Nephron (organoid): ENCODE measurements around the gene RSRC1.

Experiments
- H3K27ac Mint-ChIP-seq, 3 experiments: 2 replicates each; pipeline ENCODE4 v1.8.0; 2020; ENCODE audit warnings: mixed read lengths in 3 of 3, mild to moderate bottlenecking in 2 of 3, moderate library complexity in 1 of 3
- H3K27me3 Mint-ChIP-seq: 2 replicates; pipeline ENCODE4 v1.8.0; 2021; ENCODE audit warnings: low read depth, mild to moderate bottlenecking, moderate library complexity, mixed read lengths
- H3K36me3 Mint-ChIP-seq: 2 replicates; pipeline ENCODE4 v1.8.0; 2020; ENCODE audit warnings: low read depth, mixed read lengths
- H3K4me1 Mint-ChIP-seq: 2 replicates; pipeline ENCODE4 v1.8.0; 2020; ENCODE audit warnings: mixed read lengths
- H3K4me3 Mint-ChIP-seq, 3 experiments: 2 replicates each; pipeline ENCODE4 v1.8.0; 2020; ENCODE audit warnings: mild to moderate bottlenecking in 3 of 3, mixed read lengths in 3 of 3, moderate library complexity in 2 of 3
- H3K9me3 Mint-ChIP-seq: 2 replicates; pipeline ENCODE4 v1.8.0; 2020; ENCODE audit warnings: mixed read lengths
- TF ChIP-seq, protein P1 (sequence below), 3 experiments: fragments of 200-600 bp; sonication (generic); IDR thresholded peaks; one replicate each; pipeline ENCODE4 v1.5.0; 2021; ENCODE audit warnings: antibody characterized with exemption in 3 of 3; ENCODE audit not compliant: unreplicated experiment in 3 of 3

Gene RSRC1

DNA sequence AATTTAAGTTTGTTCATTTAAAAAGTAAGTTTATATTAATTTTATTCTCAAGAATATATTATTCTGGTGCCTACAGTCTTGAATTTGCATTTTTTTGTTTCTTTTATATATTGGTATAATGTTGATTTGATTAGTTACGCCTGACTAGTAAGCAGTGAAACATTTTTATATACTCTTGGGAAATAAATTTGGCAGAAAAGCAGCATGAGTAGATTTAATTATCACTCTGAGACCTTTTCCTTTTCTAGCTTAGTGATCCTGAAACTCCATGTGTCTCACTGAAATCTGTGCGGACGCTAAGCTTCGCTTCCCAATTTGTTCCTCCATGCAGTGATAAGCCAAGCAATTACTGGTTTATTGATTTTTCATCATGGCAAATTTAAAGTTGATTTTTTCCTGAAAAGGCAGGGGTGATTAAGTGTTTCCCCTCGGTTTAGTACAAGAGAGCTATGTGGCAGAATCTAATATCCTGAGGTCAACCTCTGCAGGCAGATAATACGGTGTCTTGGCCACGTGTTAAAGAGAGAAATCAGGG, 373.9 kb downstream of the RSRC1 start:
- TF ChIP-seq, protein P1, sequence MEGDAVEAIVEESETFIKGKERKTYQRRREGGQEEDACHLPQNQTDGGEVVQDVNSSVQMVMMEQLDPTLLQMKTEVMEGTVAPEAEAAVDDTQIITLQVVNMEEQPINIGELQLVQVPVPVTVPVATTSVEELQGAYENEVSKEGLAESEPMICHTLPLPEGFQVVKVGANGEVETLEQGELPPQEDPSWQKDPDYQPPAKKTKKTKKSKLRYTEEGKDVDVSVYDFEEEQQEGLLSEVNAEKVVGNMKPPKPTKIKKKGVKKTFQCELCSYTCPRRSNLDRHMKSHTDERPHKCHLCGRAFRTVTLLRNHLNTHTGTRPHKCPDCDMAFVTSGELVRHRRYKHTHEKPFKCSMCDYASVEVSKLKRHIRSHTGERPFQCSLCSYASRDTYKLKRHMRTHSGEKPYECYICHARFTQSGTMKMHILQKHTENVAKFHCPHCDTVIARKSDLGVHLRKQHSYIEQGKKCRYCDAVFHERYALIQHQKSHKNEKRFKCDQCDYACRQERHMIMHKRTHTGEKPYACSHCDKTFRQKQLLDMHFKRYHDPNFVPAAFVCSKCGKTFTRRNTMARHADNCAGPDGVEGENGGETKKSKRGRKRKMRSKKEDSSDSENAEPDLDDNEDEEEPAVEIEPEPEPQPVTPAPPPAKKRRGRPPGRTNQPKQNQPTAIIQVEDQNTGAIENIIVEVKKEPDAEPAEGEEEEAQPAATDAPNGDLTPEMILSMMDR (IDR thresholded peaks at IDR 0.05; ENCODE audit: unreplicated experiment in 3 of 3), result no peak
- no peaks in the 10 kb centered on the region for H3K27me3 Mint-ChIP-seq
- H3K4me3 Mint-ChIP-seq, result no peak overlapping the region
- H3K9me3 Mint-ChIP-seq, result no peaks in the 10 kb centered on the region
- H3K27ac Mint-ChIP-seq, result no peak overlapping the region
- no peaks in the 10 kb centered on the region for H3K4me1 Mint-ChIP-seq
- H3K36me3 Mint-ChIP-seq, result no peaks in the 10 kb centered on the region

DNA sequence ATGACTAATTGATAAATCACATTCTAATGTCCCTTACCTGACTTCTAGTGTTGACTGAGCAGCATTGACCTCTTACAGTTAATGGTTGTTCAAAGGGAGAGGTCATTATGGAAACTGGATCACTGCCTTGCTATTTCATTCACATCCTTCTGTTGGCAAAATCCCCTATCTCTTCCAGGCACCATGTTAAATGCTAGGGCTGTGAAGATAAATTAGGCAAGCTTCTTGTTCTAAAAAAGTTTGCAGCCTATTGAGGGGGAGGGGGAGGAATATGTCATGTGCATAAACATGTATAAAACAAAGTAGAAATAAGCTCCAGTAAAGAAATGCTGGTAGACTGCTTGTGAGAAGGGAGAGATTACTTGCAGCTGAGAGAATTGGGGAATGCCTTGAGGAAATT, 376.3 kb downstream of the RSRC1 start:
- Mint-ChIP-seq H3K9me3 (peaks cover 2% of the 10 kb centered on the region), H3K27me3 (no peaks in the 10 kb centered on the region), H3K36me3 (peaks cover 4% of the 10 kb centered on the region), H3K4me3 (no peak overlapping the region), H3K27ac (no peak overlapping the region), H3K4me1 (no peaks in the 10 kb centered on the region)
- TF ChIP-seq, protein P1 (IDR thresholded peaks at IDR 0.05; ENCODE audit: unreplicated experiment in 3 of 3), result no peak

DNA sequence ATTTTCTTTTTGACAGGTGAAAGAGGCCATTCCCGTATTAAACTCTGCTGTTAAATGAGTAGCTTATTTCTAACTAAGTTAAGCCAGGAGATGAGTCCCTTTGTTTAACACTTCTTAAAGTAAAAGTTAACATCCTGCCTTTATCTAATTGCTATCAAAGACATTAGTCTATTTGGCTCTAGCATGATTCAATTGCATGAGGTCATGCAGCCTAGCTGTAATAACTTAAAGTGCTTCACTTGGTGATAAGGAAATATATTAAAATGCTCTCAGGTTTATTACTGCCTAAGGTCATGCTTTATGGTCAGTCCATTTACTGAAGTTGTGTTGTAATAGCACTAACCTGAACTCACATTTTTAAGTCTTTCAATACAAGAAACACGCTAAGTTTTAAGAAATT, 378.8 kb downstream of the RSRC1 start:
- Mint-ChIP-seq H3K9me3 (peaks cover 2% of the 10 kb centered on the region), H3K4me1 (peaks cover 10% of the 10 kb centered on the region), H3K36me3 (peaks cover 4% of the 10 kb centered on the region), H3K27me3 (no peaks in the 10 kb centered on the region), H3K27ac (no peak overlapping the region), H3K4me3 (no peak overlapping the region)
- TF ChIP-seq, protein P1 (IDR thresholded peaks at IDR 0.05; ENCODE audit: unreplicated experiment in 3 of 3), result no peak

DNA sequence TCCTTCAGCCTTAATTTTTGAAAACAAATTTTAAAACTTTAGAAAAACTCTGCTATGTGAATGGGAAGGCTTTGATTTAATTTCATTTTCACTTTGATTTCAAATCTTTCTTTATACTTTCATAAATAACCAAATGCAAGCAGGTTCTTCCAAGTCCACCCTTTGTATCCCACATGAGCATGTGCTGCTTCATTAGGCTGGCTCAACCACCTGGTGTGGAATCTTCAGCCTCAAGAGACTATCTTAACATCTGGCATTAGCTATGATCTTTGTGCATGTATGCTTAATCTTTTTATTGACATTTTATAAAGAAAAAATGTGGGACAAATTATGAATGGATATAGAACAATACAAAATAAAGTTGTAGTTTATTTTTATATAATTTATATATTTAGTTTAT, 379.3 kb downstream of the RSRC1 start:
- H3K27me3 Mint-ChIP-seq, result no peaks in the 10 kb centered on the region
- peaks cover 4% of the 10 kb centered on the region for H3K36me3 Mint-ChIP-seq
- no peak overlapping the region for H3K27ac Mint-ChIP-seq
- TF ChIP-seq, protein P1 (IDR thresholded peaks at IDR 0.05; ENCODE audit: unreplicated experiment in 3 of 3), result no peak
- peaks cover 2% of the 10 kb centered on the region for H3K9me3 Mint-ChIP-seq
- H3K4me1 Mint-ChIP-seq, result peaks cover 10% of the 10 kb centered on the region
- H3K4me3 Mint-ChIP-seq, result no peak overlapping the region

DNA sequence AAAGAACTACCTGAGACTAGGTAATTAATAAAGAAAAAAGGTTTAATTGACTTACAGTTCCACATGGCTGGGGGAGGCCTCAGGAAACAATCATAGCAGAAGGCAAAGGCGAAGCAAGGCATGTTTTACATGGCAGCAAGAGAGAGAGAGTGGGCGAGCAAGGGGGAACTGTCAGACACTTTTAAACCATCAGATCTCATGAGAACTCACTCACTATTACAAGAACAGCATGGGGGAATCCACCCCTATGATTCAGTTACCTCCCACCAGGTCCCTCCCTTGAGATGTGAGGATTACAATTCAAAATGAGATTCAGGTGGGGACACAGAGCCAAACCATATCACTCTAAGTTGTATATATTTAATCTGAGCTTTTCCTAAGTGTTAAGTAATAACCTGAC, 382.1 kb downstream of the RSRC1 start:
- TF ChIP-seq, protein P1 (IDR thresholded peaks at IDR 0.05; ENCODE audit: unreplicated experiment in 3 of 3), result no peak
- Mint-ChIP-seq H3K9me3 (peaks cover 6% of the 10 kb centered on the region), H3K27me3 (no peaks in the 10 kb centered on the region), H3K4me3 (no peak overlapping the region), H3K27ac (peak overlapping the region in 1 of 3 experiments; percentile 74), H3K36me3 (peaks cover 4% of the 10 kb centered on the region), H3K4me1 (peaks cover 10% of the 10 kb centered on the region)

DNA sequence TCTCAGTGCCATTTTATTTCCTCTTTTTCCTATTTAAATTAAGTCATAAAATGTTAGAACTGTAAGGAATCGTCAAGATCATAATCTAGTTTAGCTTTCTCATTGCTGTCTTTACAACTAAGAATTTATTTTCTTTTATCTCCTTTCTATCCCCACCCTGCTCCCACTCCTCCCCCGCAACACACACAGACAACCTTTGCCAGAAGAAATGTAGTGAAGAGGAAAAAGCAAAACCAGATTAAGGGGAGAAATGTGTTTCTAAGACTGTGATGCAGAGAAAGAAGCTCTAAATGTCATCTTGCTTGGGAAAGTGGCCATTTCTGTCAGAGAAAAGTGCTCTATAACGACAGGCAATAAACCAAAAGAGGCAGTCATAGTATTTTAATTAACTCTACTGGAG, 382.8 kb downstream of the RSRC1 start:
- Mint-ChIP-seq H3K4me3 (no peak overlapping the region), H3K9me3 (peaks cover 6% of the 10 kb centered on the region), H3K27me3 (no peaks in the 10 kb centered on the region), H3K27ac (peak overlapping the region; percentile 31 to 74 (median 71)), H3K4me1 (peaks cover 10% of the 10 kb centered on the region), H3K36me3 (peaks cover 5% of the 10 kb centered on the region)
- TF ChIP-seq, protein P1 (IDR thresholded peaks at IDR 0.05; ENCODE audit: unreplicated experiment in 3 of 3), result no peak
